GM23338 (cell line): ENCODE data around the gene PLCXD3. TPM values are rescaled to one million over a fixed set of nuclear protein-coding genes. Genes with fewer than 3 reads are reported as not detected.

ENCODE experiments used
- ATAC-seq: fragments of 200-7000 bp; cut with Tn5 transposase; 3 replicates; pipeline ENCODE4 v1.9.1; 2020
- DNase-seq: peaks from one replicate; pipeline ENCODE4 v3.0.0-alpha.2; 2015; ENCODE audit warnings: low spot score
- H2AFZ ChIP-seq: fragments of 200-600 bp; sonication (generic); 2 replicates; pipeline ENCODE4 v1.8.0; 2016; ENCODE audit warnings: antibody characterized with exemption, mild to moderate bottlenecking, moderate library complexity
- H3F3A ChIP-seq: fragments of 200-600 bp; sonication (generic); replicated peaks from 2 replicates; pipeline ENCODE4 v1.8.0; 2017; ENCODE audit warnings: antibody characterized with exemption, mixed run types, low read depth
- H3K27ac ChIP-seq: fragments of 200-600 bp; sonication (generic); 2 replicates; pipeline ENCODE4 v1.6.1; 2016; ENCODE audit warnings: low read depth
- H3K27me3 ChIP-seq: fragments of 200-600 bp; sonication (generic); 2 replicates; pipeline ENCODE4 v1.8.0; 2016; ENCODE audit warnings: mild to moderate bottlenecking, mixed run types, moderate library complexity; ENCODE audit not compliant: insufficient read depth
- H3K36me3 ChIP-seq: fragments of 200-600 bp; sonication (generic); 2 replicates; pipeline ENCODE4 v1.8.0; 2016; ENCODE audit warnings: mild to moderate bottlenecking; ENCODE audit not compliant: insufficient read depth
- H3K4me1 ChIP-seq: fragments of 200-600 bp; sonication (generic); 2 replicates; pipeline ENCODE4 v1.8.0; 2016; ENCODE audit warnings: mild to moderate bottlenecking, moderate library complexity; ENCODE audit not compliant: insufficient read depth
- H3K4me2 ChIP-seq: fragments of 200-600 bp; sonication (generic); 2 replicates; pipeline ENCODE4 v1.7.1; 2017; ENCODE audit warnings: mixed run types
- H3K4me3 ChIP-seq: fragments of 200-600 bp; sonication (generic); 2 replicates; pipeline ENCODE4 v1.6.1; 2016; ENCODE audit warnings: mixed run types
- H3K79me2 ChIP-seq: fragments of 200-600 bp; sonication (generic); replicated peaks from 2 replicates; pipeline ENCODE4 v1.8.0; 2017; ENCODE audit warnings: mild to moderate bottlenecking; ENCODE audit not compliant: insufficient read depth
- H3K9me2 ChIP-seq: fragments of 200-600 bp; sonication (generic); 2 replicates; pipeline ENCODE4 v1.8.0; 2017; ENCODE audit not compliant: insufficient read depth
- H4K20me1 ChIP-seq: fragments of 200-600 bp; sonication (generic); replicated peaks from 2 replicates; pipeline ENCODE4 v1.8.0; 2017; ENCODE audit warnings: mild to moderate bottlenecking; ENCODE audit not compliant: insufficient read depth
- H3K27ac Mint-ChIP-seq: 2 replicates; pipeline ENCODE4 v1.8.0; 2020; ENCODE audit warnings: inconsistent platforms, mild to moderate bottlenecking, moderate library complexity, mixed read lengths
- H3K27me3 Mint-ChIP-seq: 3 replicates; pipeline ENCODE4 v1.8.0; 2022; ENCODE audit warnings: low read depth, mild to moderate bottlenecking, moderate library complexity, mixed read lengths, inconsistent platforms; ENCODE audit not compliant: insufficient read depth, poor library complexity
- H3K36me3 Mint-ChIP-seq: 3 replicates; pipeline ENCODE4 v1.8.0; 2021; ENCODE audit warnings: low read depth, mild to moderate bottlenecking, inconsistent platforms, moderate library complexity, mixed read lengths
- H3K4me1 Mint-ChIP-seq: 3 replicates; pipeline ENCODE4 v1.8.0; 2020; ENCODE audit warnings: mild to moderate bottlenecking, inconsistent platforms, mixed read lengths
- H3K4me3 Mint-ChIP-seq: 3 replicates; pipeline ENCODE4 v1.8.0; 2021; ENCODE audit warnings: moderate library complexity, mild to moderate bottlenecking, inconsistent platforms, mixed read lengths
- H3K9me3 Mint-ChIP-seq: 3 replicates; pipeline ENCODE4 v1.8.0; 2020; ENCODE audit warnings: moderate library complexity, mild to moderate bottlenecking, inconsistent platforms, mixed read lengths
- CREB1 ChIP-seq: fragments of 250-450 bp; sonication (Bioruptor Pico); IDR thresholded peaks from 2 replicates; pipeline ENCODE4 v1.5.0; 2020; ENCODE audit warnings: low read depth, mild to moderate bottlenecking, moderate library complexity
- EZH2 ChIP-seq: fragments of 200-600 bp; sonication (generic); IDR thresholded peaks from one replicate; pipeline ENCODE4 v1.8.0; 2017; ENCODE audit warnings: antibody characterized with exemption, mild to moderate bottlenecking, low read depth; ENCODE audit not compliant: unreplicated experiment
- EZH2phosphoT487 ChIP-seq: fragments of 200-600 bp; sonication (generic); IDR thresholded peaks from one replicate; pipeline ENCODE4 v1.8.1; 2018; ENCODE audit warnings: antibody characterized with exemption; ENCODE audit not compliant: unreplicated experiment
- JUNB ChIP-seq: IDR thresholded peaks from one replicate; pipeline ENCODE4 v1.6.1; 2016; ENCODE audit warnings: antibody characterized with exemption; ENCODE audit not compliant: unreplicated experiment
- NANOG ChIP-seq: IDR thresholded peaks from 2 replicates; pipeline ENCODE4 v1.6.1; 2016; ENCODE audit warnings: antibody characterized with exemption, borderline replicate concordance
- POLR2AphosphoS5 ChIP-seq: IDR thresholded peaks from 2 replicates; pipeline ENCODE4 v1.6.1; 2016; ENCODE audit warnings: antibody characterized with exemption, low read depth
- STAT1 ChIP-seq: IDR thresholded peaks from one replicate; pipeline ENCODE4 v1.6.1; 2016; ENCODE audit warnings: antibody characterized with exemption; ENCODE audit not compliant: unreplicated experiment
- ZNF114 ChIP-seq: fragments of 250-450 bp; sonication (Bioruptor Pico); IDR thresholded peaks from 2 replicates; pipeline ENCODE4 v1.5.0; 2020; ENCODE audit warnings: mild to moderate bottlenecking, moderate library complexity
- ZNF331 ChIP-seq: fragments of 250-450 bp; sonication (Bioruptor Pico); IDR thresholded peaks from 2 replicates; pipeline ENCODE4 v1.5.0; 2020; ENCODE audit warnings: low read depth, mild to moderate bottlenecking, moderate library complexity
- polyA plus RNA-seq: library from polyadenylated mRNA; unstranded; fragments of >200 nt; fragmentation: Nextera tagmentation; extraction: Ambion mirVana; gene quantifications from 2 replicates; pipeline ENCODE4 v1.2.1, GENCODE V29; 2016
- total RNA-seq: library from RNA; depleted of rRNA; stranded (reverse); fragments of >200 nt; shearing (Covaris generic); gene quantifications from 2 replicates; pipeline ENCODE4 v1.2.3, GENCODE V29; 2014
- TF ChIP-seq, protein P1 (sequence below): IDR thresholded peaks from one replicate; pipeline ENCODE4 v1.6.1; 2018; ENCODE audit warnings: antibody characterized with exemption; ENCODE audit not compliant: unreplicated experiment
- TF ChIP-seq, protein P2 (sequence below), 2 experiments: fragments of 200-600 bp in 1 of 2; sonication (generic) in 1 of 2; conservative IDR thresholded peaks; 2 replicates each; pipeline versions ENCODE4 v1.5.1 to v1.6.1; 2016 to 2017; ENCODE audit warnings: antibody characterized with exemption in 2 of 2, low read depth in 2 of 2, mild to moderate bottlenecking in 2 of 2, moderate library complexity in 1 of 2
- TF ChIP-seq, protein P3 (sequence below): fragments of 250-450 bp; sonication (Bioruptor Pico); IDR thresholded peaks from 2 replicates; pipeline ENCODE4 v1.5.0; 2020; ENCODE audit warnings: mild to moderate bottlenecking, moderate library complexity
- TF ChIP-seq, protein P4 (sequence below): IDR thresholded peaks from 2 replicates; pipeline ENCODE4 v1.6.1; 2016; ENCODE audit warnings: antibody characterized with exemption

PLCXD3 gene
- total and polyA plus RNA-seq, 2 experiments from 2014 or later: 0.03 TPM

DNA sequence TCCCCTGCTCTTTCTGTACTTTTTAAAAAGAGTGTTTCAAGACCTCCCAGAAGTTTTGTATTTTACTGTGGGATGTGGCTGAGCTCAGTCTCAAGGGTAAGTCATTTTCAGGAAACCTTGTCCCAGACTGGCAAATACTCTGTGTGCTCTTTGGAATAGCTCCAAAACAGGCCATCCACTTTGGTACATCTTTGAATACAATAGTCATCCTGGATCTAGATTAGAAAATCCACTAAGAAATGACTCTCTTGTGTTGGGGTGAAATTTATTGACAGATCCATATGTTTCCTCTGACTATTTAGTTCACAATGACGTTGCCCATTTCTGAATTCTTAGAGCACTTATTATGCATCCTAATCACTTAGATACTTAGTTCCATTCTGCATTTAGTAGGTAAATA is 95.2 kb downstream of the PLCXD3 start:
- Histone ChIP-seq H3K4me1 (peaks cover 12% of the 10 kb centered on the region), H4K20me1 (no peaks in the 10 kb centered on the region), H3K27me3 (no peaks in the 10 kb centered on the region), H3K9me2 (no peaks in the 10 kb centered on the region), H3K27ac (no peak overlapping the region), H3K4me3 (no peak overlapping the region), H3K36me3 (no peaks in the 10 kb centered on the region), H2AFZ (no peak overlapping the region), H3K4me2 (no peak overlapping the region), H3F3A (no peaks in the 10 kb centered on the region), H3K79me2 (no peaks in the 10 kb centered on the region)
- DNase-seq: no peak
- no peaks in the 10 kb centered on the region for H3K27me3 Mint-ChIP-seq
- no peak for ATAC-seq
- H3K4me1 Mint-ChIP-seq: peaks cover 14% of the 10 kb centered on the region
- H3K36me3 Mint-ChIP-seq: no peaks in the 10 kb centered on the region
- no peaks in the 10 kb centered on the region for H3K9me3 Mint-ChIP-seq
- no peak overlapping the region for H3K4me3 Mint-ChIP-seq
- H3K27ac Mint-ChIP-seq: no peak overlapping the region
- TF ChIP-seq EZH2phosphoT487 (no peak), NANOG (no peak), ZNF114 (CRISPR knock-in tag) (no peak), EZH2 (no peak), JUNB (no peak), STAT1 (no peak), CREB1 (CRISPR knock-in tag) (no peak), POLR2AphosphoS5 (no peak), ZNF331 (CRISPR knock-in tag) (no peak)
- TF ChIP-seq, protein P1, sequence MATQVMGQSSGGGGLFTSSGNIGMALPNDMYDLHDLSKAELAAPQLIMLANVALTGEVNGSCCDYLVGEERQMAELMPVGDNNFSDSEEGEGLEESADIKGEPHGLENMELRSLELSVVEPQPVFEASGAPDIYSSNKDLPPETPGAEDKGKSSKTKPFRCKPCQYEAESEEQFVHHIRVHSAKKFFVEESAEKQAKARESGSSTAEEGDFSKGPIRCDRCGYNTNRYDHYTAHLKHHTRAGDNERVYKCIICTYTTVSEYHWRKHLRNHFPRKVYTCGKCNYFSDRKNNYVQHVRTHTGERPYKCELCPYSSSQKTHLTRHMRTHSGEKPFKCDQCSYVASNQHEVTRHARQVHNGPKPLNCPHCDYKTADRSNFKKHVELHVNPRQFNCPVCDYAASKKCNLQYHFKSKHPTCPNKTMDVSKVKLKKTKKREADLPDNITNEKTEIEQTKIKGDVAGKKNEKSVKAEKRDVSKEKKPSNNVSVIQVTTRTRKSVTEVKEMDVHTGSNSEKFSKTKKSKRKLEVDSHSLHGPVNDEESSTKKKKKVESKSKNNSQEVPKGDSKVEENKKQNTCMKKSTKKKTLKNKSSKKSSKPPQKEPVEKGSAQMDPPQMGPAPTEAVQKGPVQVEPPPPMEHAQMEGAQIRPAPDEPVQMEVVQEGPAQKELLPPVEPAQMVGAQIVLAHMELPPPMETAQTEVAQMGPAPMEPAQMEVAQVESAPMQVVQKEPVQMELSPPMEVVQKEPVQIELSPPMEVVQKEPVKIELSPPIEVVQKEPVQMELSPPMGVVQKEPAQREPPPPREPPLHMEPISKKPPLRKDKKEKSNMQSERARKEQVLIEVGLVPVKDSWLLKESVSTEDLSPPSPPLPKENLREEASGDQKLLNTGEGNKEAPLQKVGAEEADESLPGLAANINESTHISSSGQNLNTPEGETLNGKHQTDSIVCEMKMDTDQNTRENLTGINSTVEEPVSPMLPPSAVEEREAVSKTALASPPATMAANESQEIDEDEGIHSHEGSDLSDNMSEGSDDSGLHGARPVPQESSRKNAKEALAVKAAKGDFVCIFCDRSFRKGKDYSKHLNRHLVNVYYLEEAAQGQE: no peak
- TF ChIP-seq, protein P2, sequence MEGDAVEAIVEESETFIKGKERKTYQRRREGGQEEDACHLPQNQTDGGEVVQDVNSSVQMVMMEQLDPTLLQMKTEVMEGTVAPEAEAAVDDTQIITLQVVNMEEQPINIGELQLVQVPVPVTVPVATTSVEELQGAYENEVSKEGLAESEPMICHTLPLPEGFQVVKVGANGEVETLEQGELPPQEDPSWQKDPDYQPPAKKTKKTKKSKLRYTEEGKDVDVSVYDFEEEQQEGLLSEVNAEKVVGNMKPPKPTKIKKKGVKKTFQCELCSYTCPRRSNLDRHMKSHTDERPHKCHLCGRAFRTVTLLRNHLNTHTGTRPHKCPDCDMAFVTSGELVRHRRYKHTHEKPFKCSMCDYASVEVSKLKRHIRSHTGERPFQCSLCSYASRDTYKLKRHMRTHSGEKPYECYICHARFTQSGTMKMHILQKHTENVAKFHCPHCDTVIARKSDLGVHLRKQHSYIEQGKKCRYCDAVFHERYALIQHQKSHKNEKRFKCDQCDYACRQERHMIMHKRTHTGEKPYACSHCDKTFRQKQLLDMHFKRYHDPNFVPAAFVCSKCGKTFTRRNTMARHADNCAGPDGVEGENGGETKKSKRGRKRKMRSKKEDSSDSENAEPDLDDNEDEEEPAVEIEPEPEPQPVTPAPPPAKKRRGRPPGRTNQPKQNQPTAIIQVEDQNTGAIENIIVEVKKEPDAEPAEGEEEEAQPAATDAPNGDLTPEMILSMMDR (conservative IDR thresholded peaks at IDR 0.05; ENCODE audit: low read depth in 2 of 2): no peak
- TF ChIP-seq, protein P3, sequence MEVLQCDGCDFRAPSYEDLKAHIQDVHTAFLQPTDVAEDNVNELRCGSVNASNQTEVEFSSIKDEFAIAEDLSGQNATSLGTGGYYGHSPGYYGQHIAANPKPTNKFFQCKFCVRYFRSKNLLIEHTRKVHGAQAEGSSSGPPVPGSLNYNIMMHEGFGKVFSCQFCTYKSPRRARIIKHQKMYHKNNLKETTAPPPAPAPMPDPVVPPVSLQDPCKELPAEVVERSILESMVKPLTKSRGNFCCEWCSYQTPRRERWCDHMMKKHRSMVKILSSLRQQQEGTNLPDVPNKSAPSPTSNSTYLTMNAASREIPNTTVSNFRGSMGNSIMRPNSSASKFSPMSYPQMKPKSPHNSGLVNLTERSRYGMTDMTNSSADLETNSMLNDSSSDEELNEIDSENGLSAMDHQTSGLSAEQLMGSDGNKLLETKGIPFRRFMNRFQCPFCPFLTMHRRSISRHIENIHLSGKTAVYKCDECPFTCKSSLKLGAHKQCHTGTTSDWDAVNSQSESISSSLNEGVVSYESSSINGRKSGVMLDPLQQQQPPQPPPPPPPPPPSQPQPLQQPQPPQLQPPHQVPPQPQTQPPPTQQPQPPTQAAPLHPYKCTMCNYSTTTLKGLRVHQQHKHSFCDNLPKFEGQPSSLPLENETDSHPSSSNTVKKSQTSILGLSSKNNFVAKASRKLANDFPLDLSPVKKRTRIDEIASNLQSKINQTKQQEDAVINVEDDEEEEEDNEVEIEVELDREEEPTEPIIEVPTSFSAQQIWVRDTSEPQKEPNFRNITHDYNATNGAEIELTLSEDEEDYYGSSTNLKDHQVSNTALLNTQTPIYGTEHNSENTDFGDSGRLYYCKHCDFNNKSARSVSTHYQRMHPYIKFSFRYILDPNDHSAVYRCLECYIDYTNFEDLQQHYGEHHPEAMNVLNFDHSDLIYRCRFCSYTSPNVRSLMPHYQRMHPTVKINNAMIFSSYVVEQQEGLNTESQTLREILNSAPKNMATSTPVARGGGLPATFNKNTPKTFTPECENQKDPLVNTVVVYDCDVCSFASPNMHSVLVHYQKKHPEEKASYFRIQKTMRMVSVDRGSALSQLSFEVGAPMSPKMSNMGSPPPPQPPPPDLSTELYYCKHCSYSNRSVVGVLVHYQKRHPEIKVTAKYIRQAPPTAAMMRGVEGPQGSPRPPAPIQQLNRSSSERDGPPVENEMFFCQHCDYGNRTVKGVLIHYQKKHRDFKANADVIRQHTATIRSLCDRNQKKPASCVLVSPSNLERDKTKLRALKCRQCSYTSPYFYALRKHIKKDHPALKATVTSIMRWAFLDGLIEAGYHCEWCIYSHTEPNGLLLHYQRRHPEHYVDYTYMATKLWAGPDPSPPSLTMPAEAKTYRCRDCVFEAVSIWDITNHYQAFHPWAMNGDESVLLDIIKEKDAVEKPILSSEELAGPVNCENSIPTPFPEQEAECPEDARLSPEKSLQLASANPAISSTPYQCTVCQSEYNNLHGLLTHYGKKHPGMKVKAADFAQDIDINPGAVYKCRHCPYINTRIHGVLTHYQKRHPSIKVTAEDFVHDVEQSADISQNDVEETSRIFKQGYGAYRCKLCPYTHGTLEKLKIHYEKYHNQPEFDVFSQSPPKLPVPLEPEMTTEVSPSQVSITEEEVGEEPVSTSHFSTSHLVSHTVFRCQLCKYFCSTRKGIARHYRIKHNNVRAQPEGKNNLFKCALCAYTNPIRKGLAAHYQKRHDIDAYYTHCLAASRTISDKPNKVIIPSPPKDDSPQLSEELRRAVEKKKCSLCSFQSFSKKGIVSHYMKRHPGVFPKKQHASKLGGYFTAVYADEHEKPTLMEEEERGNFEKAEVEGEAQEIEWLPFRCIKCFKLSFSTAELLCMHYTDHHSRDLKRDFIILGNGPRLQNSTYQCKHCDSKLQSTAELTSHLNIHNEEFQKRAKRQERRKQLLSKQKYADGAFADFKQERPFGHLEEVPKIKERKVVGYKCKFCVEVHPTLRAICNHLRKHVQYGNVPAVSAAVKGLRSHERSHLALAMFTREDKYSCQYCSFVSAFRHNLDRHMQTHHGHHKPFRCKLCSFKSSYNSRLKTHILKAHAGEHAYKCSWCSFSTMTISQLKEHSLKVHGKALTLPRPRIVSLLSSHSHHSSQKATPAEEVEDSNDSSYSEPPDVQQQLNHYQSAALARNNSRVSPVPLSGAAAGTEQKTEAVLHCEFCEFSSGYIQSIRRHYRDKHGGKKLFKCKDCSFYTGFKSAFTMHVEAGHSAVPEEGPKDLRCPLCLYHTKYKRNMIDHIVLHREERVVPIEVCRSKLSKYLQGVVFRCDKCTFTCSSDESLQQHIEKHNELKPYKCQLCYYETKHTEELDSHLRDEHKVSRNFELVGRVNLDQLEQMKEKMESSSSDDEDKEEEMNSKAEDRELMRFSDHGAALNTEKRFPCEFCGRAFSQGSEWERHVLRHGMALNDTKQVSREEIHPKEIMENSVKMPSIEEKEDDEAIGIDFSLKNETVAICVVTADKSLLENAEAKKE (CRISPR knock-in tag): no peak
- TF ChIP-seq, protein P4, sequence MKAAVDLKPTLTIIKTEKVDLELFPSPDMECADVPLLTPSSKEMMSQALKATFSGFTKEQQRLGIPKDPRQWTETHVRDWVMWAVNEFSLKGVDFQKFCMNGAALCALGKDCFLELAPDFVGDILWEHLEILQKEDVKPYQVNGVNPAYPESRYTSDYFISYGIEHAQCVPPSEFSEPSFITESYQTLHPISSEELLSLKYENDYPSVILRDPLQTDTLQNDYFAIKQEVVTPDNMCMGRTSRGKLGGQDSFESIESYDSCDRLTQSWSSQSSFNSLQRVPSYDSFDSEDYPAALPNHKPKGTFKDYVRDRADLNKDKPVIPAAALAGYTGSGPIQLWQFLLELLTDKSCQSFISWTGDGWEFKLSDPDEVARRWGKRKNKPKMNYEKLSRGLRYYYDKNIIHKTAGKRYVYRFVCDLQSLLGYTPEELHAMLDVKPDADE: no peak
